ENCODE measurements around the gene INO80.
A peak's percentile ranks its signal among the peaks of the same experiment; 100 is the strongest.

Gene INO80

GRCh38 chr15:41039121-41039520 lies 77.0 kb downstream of the INO80 start:
- no peak for DNase-seq

GRCh38 chr15:41032079-41032328 lies 84.1 kb downstream of the INO80 start:
- no peak for DNase-seq

- DNase-seq = no peak
Measured at GRCh38 chr15:41031232-41032078, 84.6 kb downstream of the INO80 start.

GRCh38 chr15:41028853-41029252 lies 87.2 kb downstream of the INO80 start:
- DNase-seq = no peak

- DNase-seq = no peak
Measured at GRCh38 chr15:41025393-41025792, 90.7 kb downstream of the INO80 start.

- no peak for DNase-seq
Measured at GRCh38 chr15:41024885-41025284, 91.2 kb downstream of the INO80 start.

- no peak for DNase-seq
Measured at GRCh38 chr15:41024131-41024530, 91.9 kb downstream of the INO80 start.

- DNase-seq = peak; percentile 47
Measured at GRCh38 chr15:41022487-41023090, 93.5 kb downstream of the INO80 start.

GRCh38 chr15:41020829-41021228 lies 95.3 kb downstream of the INO80 start:
- DNase-seq = no peak

GRCh38 chr15:41020311-41020710 lies 95.8 kb downstream of the INO80 start:
- no peak for DNase-seq

GRCh38 chr15:41019174-41019573 lies 96.9 kb downstream of the INO80 start:
- DNase-seq = no peak

GRCh38 chr15:41018534-41018933 lies 97.5 kb downstream of the INO80 start:
- DNase-seq = no peak

- DNase-seq = no peak
Measured at GRCh38 chr15:41017066-41017735, 98.9 kb downstream of the INO80 start.

GRCh38 chr15:41013691-41014414 lies 102.2 kb downstream of the INO80 start:
- no peak for DNase-seq

- no peak for DNase-seq
Measured at GRCh38 chr15:41011055-41011815, 104.8 kb downstream of the INO80 start.

GRCh38 chr15:41010345-41010744 lies 105.7 kb downstream of the INO80 start:
- no peak for DNase-seq

GRCh38 chr15:41006479-41006878 lies 109.6 kb downstream of the INO80 start:
- DNase-seq = no peak

GRCh38 chr15:41004490-41004889 lies 111.6 kb downstream of the INO80 start:
- no peak for DNase-seq

- DNase-seq = no peak
Measured at GRCh38 chr15:41001524-41002214, 114.4 kb downstream of the INO80 start.

GRCh38 chr15:40999190-40999589 lies 116.9 kb downstream of the INO80 start:
- DNase-seq = no peak

- no peak for DNase-seq
Measured at GRCh38 chr15:40995656-40996055, 120.4 kb downstream of the INO80 start.

GRCh38 chr15:40992825-40993224 lies 123.3 kb downstream of the INO80 start:
- no peak for DNase-seq

Data from CD4-positive, alpha-beta T cell treated with Interleukin-17A for 1 hour (primary cell).